Epidermal melanocyte (primary cell): ENCODE data around the gene SRD5A2.

Experiments used
- DNase-seq: peaks from one replicate; pipeline ENCODE4 v3.0.0; 2011; ENCODE audit warnings: low spot score; ENCODE audit not compliant: insufficient read length

The SRD5A2 gene

GRCh38 chr2:31580321-31581117 is at the start of gene SRD5A2:
TSS of gene SRD5A2 (minus strand) at chr2:31580938. CDS start at chr2:31580900, 38 bp downstream.
- no peak for DNase-seq

- no peak for DNase-seq
These were observed 25.8 kb upstream of the SRD5A2 start for GRCh38 chr2:31606509-31606908.

- DNase-seq: no peak
These were observed 18.0 kb upstream of the SRD5A2 start for GRCh38 chr2:31598694-31599093.

GRCh38 chr2:31586230-31586629 is 5.5 kb upstream of the SRD5A2 start:
- no peak for DNase-seq

- no peak for DNase-seq
These were observed 522 bp upstream of the SRD5A2 start for GRCh38 chr2:31581124-31581795.

- DNase-seq: no peak
These were observed 780 bp downstream of the SRD5A2 start for GRCh38 chr2:31579996-31580320.

- no peak for DNase-seq
These were observed 2.4 kb downstream of the SRD5A2 start for GRCh38 chr2:31578316-31578715.

- DNase-seq: no peak
These were observed 3.6 kb downstream of the SRD5A2 start for GRCh38 chr2:31577143-31577542.

- DNase-seq: no peak
These were observed 12.0 kb downstream of the SRD5A2 start for GRCh38 chr2:31568585-31569201.

- no peak for DNase-seq
These were observed 13.1 kb downstream of the SRD5A2 start for GRCh38 chr2:31567679-31568078.

- DNase-seq: no peak
These were observed 17.4 kb downstream of the SRD5A2 start for GRCh38 chr2:31563273-31563839.

- no peak for DNase-seq
These were observed 18.9 kb downstream of the SRD5A2 start for GRCh38 chr2:31561823-31562222.

GRCh38 chr2:31558401-31559295 is 22.1 kb downstream of the SRD5A2 start:
- DNase-seq: no peak

- DNase-seq: no peak
These were observed 23.8 kb downstream of the SRD5A2 start for GRCh38 chr2:31556940-31557339.

GRCh38 chr2:31555967-31556706 is 24.6 kb downstream of the SRD5A2 start:
- DNase-seq: no peak

GRCh38 chr2:31553362-31553761 is 27.4 kb downstream of the SRD5A2 start:
- no peak for DNase-seq

- no peak for DNase-seq
These were observed 33.3 kb downstream of the SRD5A2 start for GRCh38 chr2:31547485-31547884.

GRCh38 chr2:31541853-31542252 is 38.9 kb downstream of the SRD5A2 start:
- DNase-seq: no peak

- no peak for DNase-seq
These were observed 41.2 kb downstream of the SRD5A2 start for GRCh38 chr2:31539505-31539904.

- DNase-seq: no peak
These were observed 45.0 kb downstream of the SRD5A2 start for GRCh38 chr2:31535768-31536167.

- no peak for DNase-seq
These were observed 46.1 kb downstream of the SRD5A2 start for GRCh38 chr2:31534636-31535035.
